HUDEP-2 (cell line): ENCODE results near the gene AFAP1.
A peak's percentile ranks its signal among the peaks of the same experiment; 100 is the strongest.

Experiments used
- DNase-seq, 76 experiments: peaks; one replicate each; lab custom pipeline; 2025; ENCODE audit not compliant: unreplicated experiment in 76 of 76; lab: John Stamatoyannopoulos, UW

AFAP1 gene

GRCh38 chr4:7807351-7807921, 132.2 kb downstream of the AFAP1 start:
- no peak for DNase-seq

- DNase-seq, result no peak
Observed at GRCh38 chr4:7806338-7807090, 133.1 kb downstream of the AFAP1 start.

GRCh38 chr4:7805533-7806337, 133.9 kb downstream of the AFAP1 start:
- DNase-seq, result no peak

- DNase-seq, result no peak
Observed at GRCh38 chr4:7804756-7805385, 134.8 kb downstream of the AFAP1 start.

- DNase-seq, result peak in 67 of 76 experiments; percentile 1 to 80 (median 41)
Observed at GRCh38 chr4:7803992-7804755, 135.5 kb downstream of the AFAP1 start.

GRCh38 chr4:7803371-7803770, 136.3 kb downstream of the AFAP1 start:
- DNase-seq, result no peak

GRCh38 chr4:7802093-7802726, 137.5 kb downstream of the AFAP1 start:
- DNase-seq, result peak in 66 of 76 experiments; percentile 3 to 81 (median 48)

- DNase-seq, result no peak
Observed at GRCh38 chr4:7801641-7802040, 138.0 kb downstream of the AFAP1 start.

- DNase-seq, result no peak
Observed at GRCh38 chr4:7801001-7801400, 138.7 kb downstream of the AFAP1 start.

- no peak for DNase-seq
Observed at GRCh38 chr4:7800410-7800809, 139.3 kb downstream of the AFAP1 start.

- DNase-seq, result no peak
Observed at GRCh38 chr4:7799736-7800135, 139.9 kb downstream of the AFAP1 start.

GRCh38 chr4:7799306-7799705, 140.4 kb downstream of the AFAP1 start:
- no peak for DNase-seq

GRCh38 chr4:7798178-7798995, 141.3 kb downstream of the AFAP1 start:
- DNase-seq, result peak in 1 of 76 experiments; percentile 1

GRCh38 chr4:7797330-7797729, 142.3 kb downstream of the AFAP1 start:
- DNase-seq, result no peak

- no peak for DNase-seq
Observed at GRCh38 chr4:7795983-7796382, 143.7 kb downstream of the AFAP1 start.

GRCh38 chr4:7793186-7793585, 146.5 kb downstream of the AFAP1 start:
- no peak for DNase-seq

GRCh38 chr4:7792616-7793015, 147.0 kb downstream of the AFAP1 start:
- DNase-seq, result no peak

- DNase-seq, result no peak
Observed at GRCh38 chr4:7790999-7791398, 148.7 kb downstream of the AFAP1 start.

GRCh38 chr4:7790023-7790422, 149.6 kb downstream of the AFAP1 start:
- no peak for DNase-seq
